ENCODE data around the gene ZNF175.
"Not testable (repeated sequence)": the region's sequence is repeated elsewhere in the genome, so short reads cannot be mapped to it uniquely, and the experiment has no call there.

GRCh38 chr19:51630315-51630714, 59.2 kb downstream of the ZNF175 start, which contains the start of gene SIGLEC5:
- TF ChIP-seq POLR2A (IDR thresholded peaks at IDR 0.05); CTCF (IDR thresholded peaks at IDR 0.05 in 4 of 5, conservative IDR thresholded peaks at IDR 0.05 in 1 of 5): not testable (repeated sequence)

Data from gastrocnemius medialis (tissue), 4 donors.